HepG2 (cell line): ENCODE results near the gene GPR4. TPM values are rescaled to one million over a fixed set of nuclear protein-coding genes. Genes with fewer than 3 reads are reported as not detected.

Experiments used
- ARID2 ChIP-seq: sonication (generic); formaldehyde crosslinking; IDR thresholded peaks from 2 replicates; pipeline ENCODE4 v1.8.1; 2022; ENCODE audit warnings: mild to moderate bottlenecking, missing genetic modification reagents, borderline replicate concordance
- FIP1L1 ChIP-seq: fragments of 200-400 bp; formaldehyde crosslinking; IDR thresholded peaks from 2 replicates; pipeline ENCODE4 v1.6.1; 2018; ENCODE audit warnings: low read depth, mild to moderate bottlenecking, low read length, moderate library complexity, borderline replicate concordance; ENCODE audit not compliant: insufficient read depth
- MYNN ChIP-seq: sonication (generic); formaldehyde crosslinking; IDR thresholded peaks from 2 replicates; pipeline ENCODE4 v1.4.0; 2020; ENCODE audit warnings: mild to moderate bottlenecking, low read depth, missing genetic modification reagents
- NBN ChIP-seq: fragments of 450-650 bp; conservative IDR thresholded peaks from 2 replicates; pipeline ENCODE4 v1.6.1; 2017
- NR2F6 ChIP-seq, 2 experiments: IDR thresholded peaks; 2 replicates each; pipeline ENCODE4 v1.6.1; 2016; ENCODE audit warnings: antibody characterized with exemption in 1 of 2, mild to moderate bottlenecking in 1 of 2
- PRDM15 ChIP-seq: sonication (generic); formaldehyde crosslinking; IDR thresholded peaks from 2 replicates; pipeline ENCODE4 v1.4.0; 2020; ENCODE audit warnings: missing genetic modification reagents
- RARA ChIP-seq: IDR thresholded peaks from 2 replicates; pipeline ENCODE4 v1.6.1; 2016; ENCODE audit warnings: missing genetic modification reagents, missing compliant biosample characterization
- SATB2 ChIP-seq: sonication (generic); formaldehyde crosslinking; IDR thresholded peaks from 2 replicates; pipeline ENCODE4 v1.5.0; 2020; ENCODE audit warnings: missing genetic modification reagents
- SKI ChIP-seq: fragments of 450-650 bp; IDR thresholded peaks from one replicate; pipeline ENCODE4 v1.6.1; 2018; ENCODE audit warnings: mild to moderate bottlenecking; ENCODE audit not compliant: partially characterized antibody
- TAF1 ChIP-seq: sonication (generic); formaldehyde crosslinking; IDR thresholded peaks from 2 replicates; pipeline ENCODE4 v1.4.0; 2020; ENCODE audit warnings: missing genetic modification reagents
- TEAD2 ChIP-seq: sonication (generic); formaldehyde crosslinking; IDR thresholded peaks from 2 replicates; pipeline ENCODE4 v1.9.0; 2021; ENCODE audit warnings: missing genetic modification reagents
- THAP11 ChIP-seq: IDR thresholded peaks from 2 replicates; pipeline ENCODE4 v1.6.1; 2016; ENCODE audit warnings: missing biosample characterization, missing genetic modification reagents
- TOE1 ChIP-seq: sonication (generic); formaldehyde crosslinking; IDR thresholded peaks from 2 replicates; pipeline ENCODE4 v1.4.0; 2020; ENCODE audit warnings: mild to moderate bottlenecking, missing genetic modification reagents
- ZNF333 ChIP-seq: sonication (generic); formaldehyde crosslinking; IDR thresholded peaks from 2 replicates; pipeline ENCODE4 v1.4.0; 2020; ENCODE audit warnings: mild to moderate bottlenecking, missing genetic modification reagents, borderline replicate concordance
- ZNF432 ChIP-seq: sonication (generic); formaldehyde crosslinking; IDR thresholded peaks from 2 replicates; pipeline ENCODE4 v1.5.0; 2020; ENCODE audit warnings: missing genetic modification reagents, mild to moderate bottlenecking, borderline replicate concordance
- ZNF530 ChIP-seq: sonication (generic); formaldehyde crosslinking; IDR thresholded peaks from 2 replicates; pipeline ENCODE4 v1.5.0; 2020; ENCODE audit warnings: low read depth, mild to moderate bottlenecking, missing genetic modification reagents
- ZNF576 ChIP-seq: sonication (generic); formaldehyde crosslinking; IDR thresholded peaks from 2 replicates; pipeline ENCODE4 v1.4.0; 2020; ENCODE audit warnings: mild to moderate bottlenecking, missing genetic modification reagents
- ZNF616 ChIP-seq: sonication (generic); formaldehyde crosslinking; IDR thresholded peaks from 2 replicates; pipeline ENCODE4 v1.5.0; 2020; ENCODE audit warnings: low read depth, mild to moderate bottlenecking, missing genetic modification reagents
- ZNF746 ChIP-seq: sonication (generic); formaldehyde crosslinking; IDR thresholded peaks from 2 replicates; pipeline ENCODE4 v1.8.0; 2022; ENCODE audit warnings: mild to moderate bottlenecking, missing genetic modification reagents
- ZNF780A ChIP-seq: sonication (generic); formaldehyde crosslinking; IDR thresholded peaks from 2 replicates; pipeline ENCODE4 v1.8.0; 2022; ENCODE audit warnings: mild to moderate bottlenecking, missing genetic modification reagents, moderate library complexity
- ZNF878 ChIP-seq: sonication (generic); formaldehyde crosslinking; IDR thresholded peaks from 2 replicates; pipeline ENCODE4 v1.8.1; 2023; ENCODE audit warnings: mild to moderate bottlenecking, missing genetic modification reagents, moderate library complexity
- polyA plus RNA-seq, 8 experiments: library from polyadenylated mRNA; depleted of rRNA in 3 of 8; stranded (reverse) in 7 of 8; unstranded in 1 of 8; fragments of >200 nt; fragmentation: Illumina TruSeq in 4 of 8; extraction: Trizol in 4 of 8; gene quantifications; 2 replicates each; pipeline versions ENCODE4 v1.2.1 to v1.2.3, GENCODE V29; 2011 to 2016; ENCODE audit warnings: low read depth in 4 of 8, missing spikeins in 1 of 8, mixed read lengths in 1 of 8; ENCODE audit not compliant: insufficient read depth in 1 of 8
- total RNA-seq, 5 experiments: library from RNA; depleted of rRNA; stranded (reverse); fragments of >200 nt; fragmentation: Illumina TruSeq; extraction: Trizol; gene quantifications; 2 replicates each; pipeline ENCODE4 v1.2.3, GENCODE V29; 2016; ENCODE audit warnings: low read depth in 1 of 5
- TF ChIP-seq, protein P1 (sequence below): sonication (generic); formaldehyde crosslinking; IDR thresholded peaks from 2 replicates; pipeline ENCODE4 v1.5.0; 2020; ENCODE audit warnings: mild to moderate bottlenecking, low read depth, missing genetic modification reagents, borderline replicate concordance
- TF ChIP-seq, protein P2 (sequence below): sonication (generic); formaldehyde crosslinking; IDR thresholded peaks from 2 replicates; pipeline ENCODE4 v1.9.0; 2022; ENCODE audit warnings: missing genetic modification reagents, mild to moderate bottlenecking, borderline replicate concordance

The GPR4 gene
- total and polyA plus RNA-seq, 2 of the 13 experiments (the other 11 are each of a cell fraction or from before 2014, with no cell fraction given), result 0.15 TPM; not detected in 1

DNA sequence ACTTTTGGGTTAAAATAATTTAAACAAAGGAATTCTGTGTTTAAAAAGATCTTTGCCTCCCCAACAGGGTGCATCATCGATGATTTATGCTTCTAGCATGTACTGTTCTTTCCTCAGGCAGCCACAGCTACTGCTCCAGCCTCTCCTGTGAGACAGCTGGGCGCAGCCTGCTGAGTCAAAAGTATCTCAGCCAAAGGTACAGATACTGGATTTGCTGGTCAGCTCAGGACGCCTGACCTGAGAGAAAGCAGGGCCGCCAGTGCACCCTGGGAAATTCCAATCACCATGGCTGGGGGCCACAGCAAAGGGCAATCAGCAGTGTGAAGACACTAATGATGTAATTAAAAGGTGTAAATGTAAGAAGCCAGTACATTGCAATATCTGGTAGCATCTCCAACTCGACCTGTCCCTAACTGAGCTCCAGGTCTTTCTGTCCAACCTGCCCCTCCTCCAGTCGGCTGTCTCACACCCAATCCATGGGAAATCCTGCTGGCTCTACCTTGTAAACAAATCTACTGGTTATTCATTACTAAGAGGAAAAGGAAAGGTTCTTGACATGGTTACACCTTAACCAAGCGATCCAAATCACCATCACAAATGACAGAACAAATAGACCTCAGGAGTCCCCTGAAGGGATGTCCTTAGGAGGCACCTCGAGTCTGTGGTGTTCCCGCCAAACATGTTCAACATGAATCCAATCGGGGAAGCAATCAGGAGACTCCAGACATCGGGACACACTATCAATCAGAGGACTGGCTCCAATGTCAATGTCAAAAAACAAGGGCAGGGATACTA is 24.7 kb downstream of the GPR4 start (continued):
- TF ChIP-seq PRDM15 (CRISPR knock-in tag), result no peak
- TF ChIP-seq ZNF432 (CRISPR knock-in tag), result no peak
- no peak for TF ChIP-seq TOE1 (CRISPR knock-in tag)
- TF ChIP-seq, protein P1, sequence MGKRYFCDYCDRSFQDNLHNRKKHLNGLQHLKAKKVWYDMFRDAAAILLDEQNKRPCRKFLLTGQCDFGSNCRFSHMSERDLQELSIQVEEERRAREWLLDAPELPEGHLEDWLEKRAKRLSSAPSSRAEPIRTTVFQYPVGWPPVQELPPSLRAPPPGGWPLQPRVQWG (CRISPR knock-in tag), result no peak
- TF ChIP-seq ZNF333 (CRISPR knock-in tag), result no peak
- no peak for TF ChIP-seq SATB2 (CRISPR knock-in tag)
- no peak for TF ChIP-seq ZNF780A (CRISPR knock-in tag)
- TF ChIP-seq MYNN (CRISPR knock-in tag), result no peak
- no peak for TF ChIP-seq FIP1L1
- no peak; the same call in 1 of the 2 replicates for TF ChIP-seq NR2F6 (IDR thresholded peaks at IDR 0.05)
- no peak; the same call in 1 of the 2 replicates for TF ChIP-seq NR2F6 (CRISPR knock-in tag; IDR thresholded peaks at IDR 0.05)
- TF ChIP-seq ZNF746 (CRISPR knock-in tag), result no peak
- TF ChIP-seq ZNF616, result no peak
- TF ChIP-seq THAP11 (CRISPR knock-in tag), result peak; percentile 41
- TF ChIP-seq NBN, result no peak
- no peak; the same call in 1 of the 2 replicates for TF ChIP-seq ZNF878 (CRISPR knock-in tag)
- peak; percentile 70 for TF ChIP-seq SKI
- TF ChIP-seq, protein P2, sequence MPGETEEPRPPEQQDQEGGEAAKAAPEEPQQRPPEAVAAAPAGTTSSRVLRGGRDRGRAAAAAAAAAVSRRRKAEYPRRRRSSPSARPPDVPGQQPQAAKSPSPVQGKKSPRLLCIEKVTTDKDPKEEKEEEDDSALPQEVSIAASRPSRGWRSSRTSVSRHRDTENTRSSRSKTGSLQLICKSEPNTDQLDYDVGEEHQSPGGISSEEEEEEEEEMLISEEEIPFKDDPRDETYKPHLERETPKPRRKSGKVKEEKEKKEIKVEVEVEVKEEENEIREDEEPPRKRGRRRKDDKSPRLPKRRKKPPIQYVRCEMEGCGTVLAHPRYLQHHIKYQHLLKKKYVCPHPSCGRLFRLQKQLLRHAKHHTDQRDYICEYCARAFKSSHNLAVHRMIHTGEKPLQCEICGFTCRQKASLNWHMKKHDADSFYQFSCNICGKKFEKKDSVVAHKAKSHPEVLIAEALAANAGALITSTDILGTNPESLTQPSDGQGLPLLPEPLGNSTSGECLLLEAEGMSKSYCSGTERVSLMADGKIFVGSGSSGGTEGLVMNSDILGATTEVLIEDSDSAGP (CRISPR knock-in tag), result no peak
- TF ChIP-seq ZNF530 (CRISPR knock-in tag), result no peak
- TF ChIP-seq TEAD2, result no peak
- TF ChIP-seq RARA (CRISPR knock-in tag), result peak; percentile 37
- TF ChIP-seq TAF1 (CRISPR knock-in tag), result 0 out of 2 replicates have a peak, but pooled peaks have one; percentile 21
- TF ChIP-seq ZNF576 (CRISPR knock-in tag), result no peak
- peak; percentile 51; the same call in 1 of the 2 replicates for TF ChIP-seq ARID2 (CRISPR knock-in tag)
